HG02884 (cell line): ENCODE measurements around the gene PARD3B.

Experiments used
- ATAC-seq: cut with Tn5 transposase; IDR thresholded peaks from one replicate; pipeline ENCODE4 v1.9.1; 2021; ENCODE audit warnings: mild to moderate bottlenecking, moderate library complexity; ENCODE audit not compliant: unreplicated experiment

The PARD3B gene

GRCh38 chr2:205658068-205658467 is 1112.8 kb downstream of the PARD3B start:
- no peak for ATAC-seq

GRCh38 chr2:205658572-205658971 is 1113.3 kb downstream of the PARD3B start:
- no peak for ATAC-seq

GRCh38 chr2:205659922-205660321 is 1114.6 kb downstream of the PARD3B start:
- no peak for ATAC-seq

- ATAC-seq, result peak; percentile 80
These were observed 1115.3 kb downstream of the PARD3B start for GRCh38 chr2:205660521-205661124.

GRCh38 chr2:205661281-205661680 is 1116.0 kb downstream of the PARD3B start:
- ATAC-seq, result no peak

- no peak for ATAC-seq
These were observed 1117.1 kb downstream of the PARD3B start for GRCh38 chr2:205662206-205662965.

GRCh38 chr2:205665791-205666190 is 1120.5 kb downstream of the PARD3B start:
- no peak for ATAC-seq
